Neural progenitor cell (in vitro differentiated cells): ENCODE measurements around the gene EDN1. TPM values are rescaled to one million over a fixed set of nuclear protein-coding genes. Genes with fewer than 3 reads are reported as not detected.
A peak's percentile ranks its signal among the peaks of the same experiment; 100 is the strongest.

Source experiments
- DNase-seq: peaks from one replicate; pipeline ENCODE4 v3.0.0-alpha.2; 2016; ENCODE audit warnings: low spot score
- H2AFZ ChIP-seq: fragments of 200-600 bp; sonication (generic); replicated peaks from 2 replicates; pipeline ENCODE4 v1.6.1; 2016; ENCODE audit warnings: antibody characterized with exemption
- H3F3A ChIP-seq: fragments of 200-600 bp; sonication (generic); 2 replicates; pipeline ENCODE4 v1.6.1; 2016; ENCODE audit warnings: antibody characterized with exemption, low read depth
- H3K27ac ChIP-seq: fragments of 200-600 bp; sonication (generic); 2 replicates; pipeline ENCODE4 v1.5.1; 2016; ENCODE audit warnings: mild to moderate bottlenecking
- H3K27me3 ChIP-seq: fragments of 200-600 bp; sonication (generic); 2 replicates; pipeline ENCODE4 v1.6.1; 2016; ENCODE audit warnings: mild to moderate bottlenecking, moderate library complexity
- H3K36me3 ChIP-seq: fragments of 200-600 bp; sonication (generic); 2 replicates; pipeline ENCODE4 v1.5.1; 2016
- H3K4me1 ChIP-seq: fragments of 200-600 bp; sonication (generic); 2 replicates; pipeline ENCODE4 v1.6.1; 2016; ENCODE audit warnings: mixed run types
- H3K4me2 ChIP-seq: fragments of 200-600 bp; sonication (generic); 2 replicates; pipeline ENCODE4 v1.6.1; 2016
- H3K4me3 ChIP-seq: fragments of 200-600 bp; sonication (generic); 2 replicates; pipeline ENCODE4 v1.5.1; 2016
- H3K79me2 ChIP-seq: fragments of 200-600 bp; sonication (generic); 2 replicates; pipeline ENCODE4 v1.6.1; 2016; ENCODE audit warnings: low read depth
- H3K9ac ChIP-seq: fragments of 200-600 bp; sonication (generic); 2 replicates; pipeline ENCODE4 v1.6.1; 2016
- H3K9me3 ChIP-seq: fragments of 200-600 bp; sonication (generic); 2 replicates; pipeline ENCODE4 v1.5.1; 2016; ENCODE audit warnings: low read depth
- H4K20me1 ChIP-seq: fragments of 200-600 bp; sonication (generic); 2 replicates; pipeline ENCODE4 v1.6.1; 2016; ENCODE audit warnings: low read depth
- H3K27ac Mint-ChIP-seq: 3 replicates; pipeline ENCODE4 v1.8.0; 2021; ENCODE audit warnings: mixed read lengths
- H3K27me3 Mint-ChIP-seq: 2 replicates; pipeline ENCODE4 v1.8.0; 2022; ENCODE audit warnings: low read depth, mild to moderate bottlenecking, inconsistent platforms, moderate library complexity, mixed read lengths; ENCODE audit not compliant: insufficient read depth
- H3K36me3 Mint-ChIP-seq: 3 replicates; pipeline ENCODE4 v1.8.0; 2021; ENCODE audit warnings: mixed read lengths
- H3K4me1 Mint-ChIP-seq: 3 replicates; pipeline ENCODE4 v1.8.0; 2021; ENCODE audit warnings: mixed read lengths
- H3K4me3 Mint-ChIP-seq: 3 replicates; pipeline ENCODE4 v1.8.0; 2021; ENCODE audit warnings: mild to moderate bottlenecking, moderate library complexity, mixed read lengths
- H3K9me3 Mint-ChIP-seq: 3 replicates; pipeline ENCODE4 v1.8.0; 2020; ENCODE audit warnings: mixed read lengths
- EZH2 ChIP-seq: fragments of 200-600 bp; sonication (generic); IDR thresholded peaks from 2 replicates; pipeline ENCODE4 v1.6.1; 2017; ENCODE audit warnings: antibody characterized with exemption, mild to moderate bottlenecking, moderate library complexity
- EZH2phosphoT487 ChIP-seq: fragments of 200-600 bp; sonication (generic); IDR thresholded peaks from 2 replicates; pipeline ENCODE4 v1.6.1; 2017; ENCODE audit warnings: antibody characterized with exemption
- total RNA-seq: library from RNA; depleted of rRNA; stranded (reverse); fragments of >200 nt; gene quantifications from 2 replicates; pipeline ENCODE4 v1.2.3, GENCODE V29; 2015; ENCODE audit warnings: low replicate concordance
- TF ChIP-seq, protein P1 (sequence below): fragments of 200-600 bp; sonication (generic); IDR thresholded peaks from 2 replicates; pipeline ENCODE4 v1.5.1; 2017; ENCODE audit warnings: antibody characterized with exemption, mild to moderate bottlenecking

The EDN1 gene
- total RNA-seq, 1 donor from 2014 or later = 2.9 TPM

DNA sequence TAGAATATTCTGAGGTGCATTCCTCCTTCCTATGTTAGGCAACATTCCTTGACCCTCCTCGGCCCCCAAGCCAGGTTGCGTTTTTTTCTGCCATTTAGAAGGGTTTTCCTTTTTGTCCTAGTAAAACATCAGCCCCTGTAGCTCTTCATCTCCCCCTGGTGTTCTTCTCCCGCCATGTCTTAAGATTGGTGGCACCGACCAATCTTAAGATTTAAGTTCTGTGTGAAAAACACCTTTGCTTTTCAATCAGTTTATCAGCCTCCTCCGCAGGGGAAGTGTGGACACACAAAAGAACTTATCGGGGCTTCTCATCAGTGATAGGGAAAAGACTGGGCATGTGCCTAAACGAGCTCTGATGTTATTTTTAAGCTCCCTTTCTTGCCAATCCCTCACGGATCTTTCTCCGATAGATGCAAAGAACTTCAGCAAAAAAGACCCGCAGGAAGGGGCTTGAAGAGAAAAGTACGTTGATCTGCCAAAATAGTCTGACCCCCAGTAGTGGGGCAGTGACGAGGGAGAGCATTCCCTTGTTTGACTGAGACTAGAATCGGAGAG is 719 bp upstream of the EDN1 start:
- peak overlapping the region; percentile 87 for H3K4me3 Mint-ChIP-seq
- H3K27ac ChIP-seq = no peak overlapping the region
- no peaks in the 10 kb centered on the region for H4K20me1 ChIP-seq
- TF ChIP-seq EZH2 (peak; percentile 10), EZH2phosphoT487 (no peak)
- TF ChIP-seq, protein P1, sequence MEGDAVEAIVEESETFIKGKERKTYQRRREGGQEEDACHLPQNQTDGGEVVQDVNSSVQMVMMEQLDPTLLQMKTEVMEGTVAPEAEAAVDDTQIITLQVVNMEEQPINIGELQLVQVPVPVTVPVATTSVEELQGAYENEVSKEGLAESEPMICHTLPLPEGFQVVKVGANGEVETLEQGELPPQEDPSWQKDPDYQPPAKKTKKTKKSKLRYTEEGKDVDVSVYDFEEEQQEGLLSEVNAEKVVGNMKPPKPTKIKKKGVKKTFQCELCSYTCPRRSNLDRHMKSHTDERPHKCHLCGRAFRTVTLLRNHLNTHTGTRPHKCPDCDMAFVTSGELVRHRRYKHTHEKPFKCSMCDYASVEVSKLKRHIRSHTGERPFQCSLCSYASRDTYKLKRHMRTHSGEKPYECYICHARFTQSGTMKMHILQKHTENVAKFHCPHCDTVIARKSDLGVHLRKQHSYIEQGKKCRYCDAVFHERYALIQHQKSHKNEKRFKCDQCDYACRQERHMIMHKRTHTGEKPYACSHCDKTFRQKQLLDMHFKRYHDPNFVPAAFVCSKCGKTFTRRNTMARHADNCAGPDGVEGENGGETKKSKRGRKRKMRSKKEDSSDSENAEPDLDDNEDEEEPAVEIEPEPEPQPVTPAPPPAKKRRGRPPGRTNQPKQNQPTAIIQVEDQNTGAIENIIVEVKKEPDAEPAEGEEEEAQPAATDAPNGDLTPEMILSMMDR = peak; percentile 94
- H3K36me3 Mint-ChIP-seq = no peaks in the 10 kb centered on the region
- no peaks in the 10 kb centered on the region for H3K36me3 ChIP-seq
- peak overlapping the region; percentile 94 for H3K4me2 ChIP-seq
- peak overlapping the region; percentile 65 for H3K4me3 ChIP-seq
- peaks cover 8% of the 10 kb centered on the region for H3K27me3 Mint-ChIP-seq
- peaks cover 29% of the 10 kb centered on the region for H3K4me1 Mint-ChIP-seq
- H3F3A ChIP-seq = peaks cover 27% of the 10 kb centered on the region
- no peaks in the 10 kb centered on the region for H3K9me3 ChIP-seq
- peak overlapping the region; percentile 97 for H2AFZ ChIP-seq
- H3K9ac ChIP-seq = no peak overlapping the region
- H3K79me2 ChIP-seq = no peaks in the 10 kb centered on the region
- H3K27me3 ChIP-seq = peaks cover 8% of the 10 kb centered on the region
- peaks cover 30% of the 10 kb centered on the region for H3K4me1 ChIP-seq
- no peaks in the 10 kb centered on the region for H3K9me3 Mint-ChIP-seq
- H3K27ac Mint-ChIP-seq = no peak overlapping the region
- DNase-seq = peak; percentile 80

DNA sequence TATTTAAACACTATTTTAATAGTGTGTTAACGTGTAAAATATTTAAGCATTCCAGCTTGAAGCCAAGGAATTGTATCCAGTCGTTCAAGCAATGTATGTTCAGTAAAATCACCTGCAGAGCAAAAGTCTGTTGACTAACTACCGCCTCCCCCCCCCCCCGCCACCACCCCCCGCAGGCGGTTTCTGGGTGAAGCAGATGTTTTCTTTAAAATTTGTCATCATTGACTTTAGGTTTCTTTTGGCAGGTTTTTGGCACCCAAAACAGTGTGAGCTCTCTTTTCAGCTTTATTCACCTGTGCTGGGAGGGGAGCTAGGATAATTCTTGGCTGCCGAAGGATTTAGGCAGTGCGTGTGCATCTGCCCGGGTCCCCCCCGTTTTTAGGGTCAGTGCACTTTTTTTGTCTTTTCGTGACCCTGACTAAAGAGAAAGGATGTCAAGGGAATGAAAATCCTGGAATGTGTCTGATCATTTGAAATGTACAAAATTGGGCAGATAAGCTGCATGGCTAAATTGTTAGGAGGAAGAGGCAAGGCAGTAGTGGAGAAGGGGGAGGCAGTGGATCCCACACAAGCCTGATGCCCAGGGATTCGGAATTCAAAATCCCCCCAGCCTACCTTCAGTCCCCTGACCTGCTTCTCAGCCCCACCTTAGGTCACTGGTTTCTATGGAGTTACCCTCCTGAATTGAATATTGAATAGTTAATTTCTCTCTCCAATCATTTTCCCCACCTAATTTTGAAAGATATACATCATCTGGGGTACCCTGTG is 1.1 kb downstream of the EDN1 start:
- TF ChIP-seq, protein P1 = no peak
- TF ChIP-seq EZH2phosphoT487 = no peak
- no peak for TF ChIP-seq EZH2
- Mint-ChIP-seq H3K4me3 (peak overlapping the region; percentile 79), H3K27me3 (peaks cover 8% of the 10 kb centered on the region), H3K9me3 (no peaks in the 10 kb centered on the region), H3K4me1 (peaks cover 29% of the 10 kb centered on the region), H3K27ac (peak overlapping the region; percentile 72), H3K36me3 (no peaks in the 10 kb centered on the region)
- H3K36me3 ChIP-seq = no peaks in the 10 kb centered on the region
- H3K4me2 ChIP-seq = peak overlapping the region; percentile 94
- H3F3A ChIP-seq = peaks cover 27% of the 10 kb centered on the region
- no peak overlapping the region for H2AFZ ChIP-seq
- no peaks in the 10 kb centered on the region for H4K20me1 ChIP-seq
- H3K9ac ChIP-seq = no peak overlapping the region
- no peaks in the 10 kb centered on the region for H3K9me3 ChIP-seq
- peak; percentile 60 for DNase-seq
- peaks cover 30% of the 10 kb centered on the region for H3K4me1 ChIP-seq
- H3K27ac ChIP-seq = no peak overlapping the region
- H3K27me3 ChIP-seq = peaks cover 8% of the 10 kb centered on the region
- no peaks in the 10 kb centered on the region for H3K79me2 ChIP-seq
- peak overlapping the region; percentile 65 for H3K4me3 ChIP-seq

DNA sequence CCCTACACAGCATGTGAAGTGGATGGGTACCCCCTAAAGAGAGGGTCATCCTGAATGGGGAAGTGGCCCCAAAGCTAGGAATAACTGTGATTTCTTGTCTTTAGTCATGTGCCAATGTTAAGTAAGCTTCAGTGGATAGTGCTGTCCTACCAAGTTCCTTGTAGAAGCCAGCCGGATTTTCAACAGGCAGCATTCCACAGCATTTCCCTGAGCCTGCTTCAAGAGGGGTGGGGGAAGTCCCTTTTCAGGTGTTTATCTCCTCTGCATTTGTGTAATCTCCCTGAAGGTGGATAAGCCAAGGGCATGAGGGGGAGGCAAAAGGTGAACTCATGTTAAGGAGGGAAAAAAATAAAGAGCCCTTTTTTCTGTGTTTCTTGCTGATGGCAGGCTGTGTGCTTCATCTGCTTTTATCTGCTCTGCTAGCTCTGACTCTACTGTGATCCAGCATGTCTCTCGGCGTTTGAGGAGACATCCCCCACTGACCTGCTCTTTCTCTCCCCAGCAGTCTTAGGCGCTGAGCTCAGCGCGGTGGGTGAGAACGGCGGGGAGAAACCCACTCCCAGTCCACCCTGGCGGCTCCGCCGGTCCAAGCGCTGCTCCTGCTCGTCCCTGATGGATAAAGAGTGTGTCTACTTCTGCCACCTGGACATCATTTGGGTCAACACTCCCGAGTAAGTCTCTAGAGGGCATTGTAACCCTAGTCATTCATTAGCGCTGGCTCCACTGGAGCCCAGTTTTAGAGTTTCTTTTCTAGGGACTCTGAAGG is 1.9 kb downstream of the EDN1 start:
- Histone ChIP-seq H4K20me1 (no peaks in the 10 kb centered on the region), H3K36me3 (no peaks in the 10 kb centered on the region), H3K9ac (no peak overlapping the region), H3K4me1 (peaks cover 30% of the 10 kb centered on the region), H3K27me3 (peaks cover 8% of the 10 kb centered on the region), H2AFZ (peak overlapping the region; percentile 61), H3K9me3 (no peaks in the 10 kb centered on the region), H3K4me2 (peak overlapping the region; percentile 94), H3K27ac (no peak overlapping the region), H3F3A (peaks cover 27% of the 10 kb centered on the region), H3K4me3 (peak overlapping the region; percentile 65), H3K79me2 (no peaks in the 10 kb centered on the region)
- Mint-ChIP-seq H3K36me3 (no peaks in the 10 kb centered on the region), H3K27ac (peak overlapping the region; percentile 72), H3K4me3 (peak overlapping the region; percentile 79), H3K4me1 (peaks cover 29% of the 10 kb centered on the region), H3K9me3 (no peaks in the 10 kb centered on the region), H3K27me3 (peaks cover 8% of the 10 kb centered on the region)
- TF ChIP-seq EZH2 (no peak), EZH2phosphoT487 (no peak)
- TF ChIP-seq, protein P1 = peak; percentile 47
- peak; percentile 65 for DNase-seq
